HEK293 (cell line): ENCODE data around the gene ASCC1.

Experiments
- BCL11A ChIP-seq: fragments of 450-650 bp; formaldehyde crosslinking; IDR thresholded peaks from 2 replicates; pipeline ENCODE4 v1.5.1; 2016; ENCODE audit warnings: low read depth, missing biosample characterization, missing genetic modification characterization
- WT1 ChIP-seq: fragments of 450-650 bp; formaldehyde crosslinking; IDR thresholded peaks from 2 replicates; pipeline ENCODE4 v1.5.1; 2016; ENCODE audit warnings: missing biosample characterization, missing genetic modification characterization
- ZBTB1 ChIP-seq: fragments of 450-650 bp; formaldehyde crosslinking; IDR thresholded peaks from 2 replicates; pipeline ENCODE4 v1.5.1; 2016; ENCODE audit warnings: missing biosample characterization, missing genetic modification characterization
- ZNF10 ChIP-seq: fragments of 450-650 bp; formaldehyde crosslinking; IDR thresholded peaks from 2 replicates; pipeline ENCODE4 v1.5.1; 2017; ENCODE audit warnings: missing biosample characterization, missing genetic modification characterization
- ZNF211 ChIP-seq: fragments of 450-650 bp; formaldehyde crosslinking; IDR thresholded peaks from 2 replicates; pipeline ENCODE4 v1.5.1; 2016; ENCODE audit warnings: low read depth, missing biosample characterization, missing genetic modification characterization
- ZNF23 ChIP-seq: fragments of 450-650 bp; formaldehyde crosslinking; IDR thresholded peaks from 2 replicates; pipeline ENCODE4 v1.5.1; 2016; ENCODE audit warnings: missing biosample characterization, missing genetic modification characterization, borderline replicate concordance
- ZNF239 ChIP-seq: fragments of 450-650 bp; formaldehyde crosslinking; IDR thresholded peaks from 2 replicates; pipeline ENCODE4 v1.5.1; 2016; ENCODE audit warnings: missing biosample characterization, missing genetic modification characterization
- ZNF366 ChIP-seq: fragments of 450-650 bp; formaldehyde crosslinking; conservative IDR thresholded peaks from 2 replicates; pipeline ENCODE4 v1.5.1; 2016; ENCODE audit warnings: missing biosample characterization, missing genetic modification characterization
- ZNF391 ChIP-seq: fragments of 450-650 bp; formaldehyde crosslinking; IDR thresholded peaks from 2 replicates; pipeline ENCODE4 v1.5.1; 2016; ENCODE audit warnings: low read depth, missing biosample characterization, missing genetic modification characterization, borderline replicate concordance
- ZNF426 ChIP-seq: fragments of 450-650 bp; formaldehyde crosslinking; IDR thresholded peaks from 2 replicates; pipeline ENCODE4 v1.5.1; 2017; ENCODE audit warnings: missing biosample characterization, missing genetic modification characterization, mild to moderate bottlenecking, inconsistent platforms, moderate library complexity
- ZNF501 ChIP-seq: fragments of 450-650 bp; formaldehyde crosslinking; IDR thresholded peaks from 2 replicates; pipeline ENCODE4 v1.5.1; 2016; ENCODE audit warnings: missing biosample characterization, missing genetic modification characterization
- ZNF530 ChIP-seq: fragments of 450-650 bp; formaldehyde crosslinking; IDR thresholded peaks from 2 replicates; pipeline ENCODE4 v1.5.1; 2016; ENCODE audit warnings: low read depth, missing biosample characterization, missing genetic modification characterization
- ZNF555 ChIP-seq: fragments of 450-650 bp; formaldehyde crosslinking; conservative IDR thresholded peaks from 2 replicates; pipeline ENCODE4 v1.5.1; 2017; ENCODE audit warnings: missing biosample characterization, mild to moderate bottlenecking, missing genetic modification characterization, inconsistent platforms
- ZNF837 ChIP-seq: fragments of 450-650 bp; formaldehyde crosslinking; IDR thresholded peaks from 2 replicates; pipeline ENCODE4 v1.5.1; 2016; ENCODE audit warnings: missing biosample characterization, missing genetic modification characterization
- TF ChIP-seq, protein P1 (sequence below): fragments of 450-650 bp; formaldehyde crosslinking; IDR thresholded peaks from 2 replicates; pipeline ENCODE4 v1.5.1; 2016; ENCODE audit warnings: missing biosample characterization, missing genetic modification characterization
- TF ChIP-seq, protein P2 (sequence below): fragments of 450-650 bp; formaldehyde crosslinking; IDR thresholded peaks from 2 replicates; pipeline ENCODE4 v1.5.1; 2017; ENCODE audit warnings: missing biosample characterization, missing genetic modification characterization
- TF ChIP-seq, protein P3 (sequence below): fragments of 450-650 bp; formaldehyde crosslinking; IDR thresholded peaks from 2 replicates; pipeline ENCODE4 v1.5.1; 2016; ENCODE audit warnings: missing biosample characterization, missing genetic modification characterization
- TF ChIP-seq, protein P4 (sequence below): fragments of 450-650 bp; formaldehyde crosslinking; IDR thresholded peaks from 2 replicates; pipeline ENCODE4 v1.5.1; 2016; ENCODE audit warnings: missing biosample characterization, missing genetic modification characterization, borderline replicate concordance
- TF ChIP-seq, protein P5 (sequence below): fragments of 450-650 bp; formaldehyde crosslinking; IDR thresholded peaks from 2 replicates; pipeline ENCODE4 v1.5.1; 2016; ENCODE audit warnings: missing biosample characterization, missing genetic modification characterization
- TF ChIP-seq, protein P6 (sequence below): fragments of 450-650 bp; formaldehyde crosslinking; conservative IDR thresholded peaks from 2 replicates; pipeline ENCODE4 v1.5.1; 2016; ENCODE audit warnings: low read depth, missing biosample characterization, missing genetic modification characterization

The ASCC1 gene

DNA sequence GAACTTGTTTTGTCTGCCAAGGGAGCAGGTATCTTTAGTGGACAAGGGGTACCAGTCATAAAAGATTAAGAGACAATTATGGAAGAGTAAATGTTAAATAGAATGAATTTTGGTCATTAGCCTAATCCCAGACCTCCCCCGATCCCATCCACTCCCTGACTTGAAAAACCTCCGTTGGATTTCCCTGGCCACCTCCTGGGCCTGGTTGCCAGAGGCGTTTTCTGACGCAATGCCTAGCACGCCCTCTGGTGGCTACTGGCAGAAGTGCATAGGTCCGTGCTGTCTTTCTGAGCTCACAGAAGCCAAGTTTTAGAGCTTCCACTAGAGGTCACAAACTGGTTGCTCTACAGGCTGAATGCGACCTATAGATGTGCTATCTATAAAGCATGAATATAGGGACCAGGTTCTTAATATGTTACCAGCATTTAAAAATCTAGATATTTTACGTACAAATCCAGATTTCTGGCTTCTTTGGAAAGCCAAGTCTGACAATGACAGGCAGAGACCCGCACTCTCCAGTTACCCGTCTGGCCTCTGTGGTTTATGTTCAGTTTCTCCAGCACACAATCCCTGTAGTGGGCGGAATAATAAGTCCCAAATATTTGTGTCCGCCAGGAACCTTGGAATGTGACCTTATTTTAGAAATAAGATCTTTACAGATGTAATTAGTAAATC is 167.5 kb downstream of the ASCC1 start (continued):
- TF ChIP-seq ZNF837 (tag by site-specific recombination) (no peak), ZNF530 (tag by site-specific recombination) (no peak), ZNF211 (tag by site-specific recombination) (no peak), BCL11A (tag by site-specific recombination) (no peak), ZNF426 (no peak), WT1 (no peak; the same call in 1 of the 2 replicates), ZNF501 (tag by site-specific recombination) (peak; percentile 43; the same call in 1 of the 2 replicates), ZBTB1 (tag by site-specific recombination) (no peak), ZNF10 (tag by site-specific recombination) (no peak), ZNF391 (tag by site-specific recombination) (no peak), ZNF23 (tag by site-specific recombination) (no peak), ZNF366 (peak; percentile 36; the same call in 1 of the 2 replicates), ZNF239 (tag by site-specific recombination) (no peak), ZNF555 (tag by site-specific recombination) (no peak)
- TF ChIP-seq, protein P1, sequence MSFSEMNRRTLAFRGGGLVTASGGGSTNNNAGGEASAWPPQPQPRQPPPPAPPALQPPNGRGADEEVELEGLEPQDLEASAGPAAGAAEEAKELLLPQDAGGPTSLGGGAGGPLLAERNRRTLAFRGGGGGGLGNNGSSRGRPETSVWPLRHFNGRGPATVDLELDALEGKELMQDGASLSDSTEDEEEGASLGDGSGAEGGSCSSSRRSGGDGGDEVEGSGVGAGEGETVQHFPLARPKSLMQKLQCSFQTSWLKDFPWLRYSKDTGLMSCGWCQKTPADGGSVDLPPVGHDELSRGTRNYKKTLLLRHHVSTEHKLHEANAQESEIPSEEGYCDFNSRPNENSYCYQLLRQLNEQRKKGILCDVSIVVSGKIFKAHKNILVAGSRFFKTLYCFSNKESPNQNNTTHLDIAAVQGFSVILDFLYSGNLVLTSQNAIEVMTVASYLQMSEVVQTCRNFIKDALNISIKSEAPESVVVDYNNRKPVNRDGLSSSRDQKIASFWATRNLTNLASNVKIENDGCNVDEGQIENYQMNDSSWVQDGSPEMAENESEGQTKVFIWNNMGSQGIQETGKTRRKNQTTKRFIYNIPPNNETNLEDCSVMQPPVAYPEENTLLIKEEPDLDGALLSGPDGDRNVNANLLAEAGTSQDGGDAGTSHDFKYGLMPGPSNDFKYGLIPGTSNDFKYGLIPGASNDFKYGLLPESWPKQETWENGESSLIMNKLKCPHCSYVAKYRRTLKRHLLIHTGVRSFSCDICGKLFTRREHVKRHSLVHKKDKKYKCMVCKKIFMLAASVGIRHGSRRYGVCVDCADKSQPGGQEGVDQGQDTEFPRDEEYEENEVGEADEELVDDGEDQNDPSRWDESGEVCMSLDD (tag by site-specific recombination), result no peak
- TF ChIP-seq, protein P2, sequence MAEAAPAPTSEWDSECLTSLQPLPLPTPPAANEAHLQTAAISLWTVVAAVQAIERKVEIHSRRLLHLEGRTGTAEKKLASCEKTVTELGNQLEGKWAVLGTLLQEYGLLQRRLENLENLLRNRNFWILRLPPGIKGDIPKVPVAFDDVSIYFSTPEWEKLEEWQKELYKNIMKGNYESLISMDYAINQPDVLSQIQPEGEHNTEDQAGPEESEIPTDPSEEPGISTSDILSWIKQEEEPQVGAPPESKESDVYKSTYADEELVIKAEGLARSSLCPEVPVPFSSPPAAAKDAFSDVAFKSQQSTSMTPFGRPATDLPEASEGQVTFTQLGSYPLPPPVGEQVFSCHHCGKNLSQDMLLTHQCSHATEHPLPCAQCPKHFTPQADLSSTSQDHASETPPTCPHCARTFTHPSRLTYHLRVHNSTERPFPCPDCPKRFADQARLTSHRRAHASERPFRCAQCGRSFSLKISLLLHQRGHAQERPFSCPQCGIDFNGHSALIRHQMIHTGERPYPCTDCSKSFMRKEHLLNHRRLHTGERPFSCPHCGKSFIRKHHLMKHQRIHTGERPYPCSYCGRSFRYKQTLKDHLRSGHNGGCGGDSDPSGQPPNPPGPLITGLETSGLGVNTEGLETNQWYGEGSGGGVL (tag by site-specific recombination), result no peak
- TF ChIP-seq, protein P3, sequence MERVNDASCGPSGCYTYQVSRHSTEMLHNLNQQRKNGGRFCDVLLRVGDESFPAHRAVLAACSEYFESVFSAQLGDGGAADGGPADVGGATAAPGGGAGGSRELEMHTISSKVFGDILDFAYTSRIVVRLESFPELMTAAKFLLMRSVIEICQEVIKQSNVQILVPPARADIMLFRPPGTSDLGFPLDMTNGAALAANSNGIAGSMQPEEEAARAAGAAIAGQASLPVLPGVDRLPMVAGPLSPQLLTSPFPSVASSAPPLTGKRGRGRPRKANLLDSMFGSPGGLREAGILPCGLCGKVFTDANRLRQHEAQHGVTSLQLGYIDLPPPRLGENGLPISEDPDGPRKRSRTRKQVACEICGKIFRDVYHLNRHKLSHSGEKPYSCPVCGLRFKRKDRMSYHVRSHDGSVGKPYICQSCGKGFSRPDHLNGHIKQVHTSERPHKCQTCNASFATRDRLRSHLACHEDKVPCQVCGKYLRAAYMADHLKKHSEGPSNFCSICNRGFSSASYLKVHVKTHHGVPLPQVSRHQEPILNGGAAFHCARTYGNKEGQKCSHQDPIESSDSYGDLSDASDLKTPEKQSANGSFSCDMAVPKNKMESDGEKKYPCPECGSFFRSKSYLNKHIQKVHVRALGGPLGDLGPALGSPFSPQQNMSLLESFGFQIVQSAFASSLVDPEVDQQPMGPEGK (tag by site-specific recombination), result no peak
- TF ChIP-seq, protein P4, sequence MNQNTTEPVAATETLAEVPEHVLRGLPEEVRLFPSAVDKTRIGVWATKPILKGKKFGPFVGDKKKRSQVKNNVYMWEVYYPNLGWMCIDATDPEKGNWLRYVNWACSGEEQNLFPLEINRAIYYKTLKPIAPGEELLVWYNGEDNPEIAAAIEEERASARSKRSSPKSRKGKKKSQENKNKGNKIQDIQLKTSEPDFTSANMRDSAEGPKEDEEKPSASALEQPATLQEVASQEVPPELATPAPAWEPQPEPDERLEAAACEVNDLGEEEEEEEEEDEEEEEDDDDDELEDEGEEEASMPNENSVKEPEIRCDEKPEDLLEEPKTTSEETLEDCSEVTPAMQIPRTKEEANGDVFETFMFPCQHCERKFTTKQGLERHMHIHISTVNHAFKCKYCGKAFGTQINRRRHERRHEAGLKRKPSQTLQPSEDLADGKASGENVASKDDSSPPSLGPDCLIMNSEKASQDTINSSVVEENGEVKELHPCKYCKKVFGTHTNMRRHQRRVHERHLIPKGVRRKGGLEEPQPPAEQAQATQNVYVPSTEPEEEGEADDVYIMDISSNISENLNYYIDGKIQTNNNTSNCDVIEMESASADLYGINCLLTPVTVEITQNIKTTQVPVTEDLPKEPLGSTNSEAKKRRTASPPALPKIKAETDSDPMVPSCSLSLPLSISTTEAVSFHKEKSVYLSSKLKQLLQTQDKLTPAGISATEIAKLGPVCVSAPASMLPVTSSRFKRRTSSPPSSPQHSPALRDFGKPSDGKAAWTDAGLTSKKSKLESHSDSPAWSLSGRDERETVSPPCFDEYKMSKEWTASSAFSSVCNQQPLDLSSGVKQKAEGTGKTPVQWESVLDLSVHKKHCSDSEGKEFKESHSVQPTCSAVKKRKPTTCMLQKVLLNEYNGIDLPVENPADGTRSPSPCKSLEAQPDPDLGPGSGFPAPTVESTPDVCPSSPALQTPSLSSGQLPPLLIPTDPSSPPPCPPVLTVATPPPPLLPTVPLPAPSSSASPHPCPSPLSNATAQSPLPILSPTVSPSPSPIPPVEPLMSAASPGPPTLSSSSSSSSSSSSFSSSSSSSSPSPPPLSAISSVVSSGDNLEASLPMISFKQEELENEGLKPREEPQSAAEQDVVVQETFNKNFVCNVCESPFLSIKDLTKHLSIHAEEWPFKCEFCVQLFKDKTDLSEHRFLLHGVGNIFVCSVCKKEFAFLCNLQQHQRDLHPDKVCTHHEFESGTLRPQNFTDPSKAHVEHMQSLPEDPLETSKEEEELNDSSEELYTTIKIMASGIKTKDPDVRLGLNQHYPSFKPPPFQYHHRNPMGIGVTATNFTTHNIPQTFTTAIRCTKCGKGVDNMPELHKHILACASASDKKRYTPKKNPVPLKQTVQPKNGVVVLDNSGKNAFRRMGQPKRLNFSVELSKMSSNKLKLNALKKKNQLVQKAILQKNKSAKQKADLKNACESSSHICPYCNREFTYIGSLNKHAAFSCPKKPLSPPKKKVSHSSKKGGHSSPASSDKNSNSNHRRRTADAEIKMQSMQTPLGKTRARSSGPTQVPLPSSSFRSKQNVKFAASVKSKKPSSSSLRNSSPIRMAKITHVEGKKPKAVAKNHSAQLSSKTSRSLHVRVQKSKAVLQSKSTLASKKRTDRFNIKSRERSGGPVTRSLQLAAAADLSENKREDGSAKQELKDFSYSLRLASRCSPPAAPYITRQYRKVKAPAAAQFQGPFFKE (tag by site-specific recombination), result no peak
- TF ChIP-seq, protein P5, sequence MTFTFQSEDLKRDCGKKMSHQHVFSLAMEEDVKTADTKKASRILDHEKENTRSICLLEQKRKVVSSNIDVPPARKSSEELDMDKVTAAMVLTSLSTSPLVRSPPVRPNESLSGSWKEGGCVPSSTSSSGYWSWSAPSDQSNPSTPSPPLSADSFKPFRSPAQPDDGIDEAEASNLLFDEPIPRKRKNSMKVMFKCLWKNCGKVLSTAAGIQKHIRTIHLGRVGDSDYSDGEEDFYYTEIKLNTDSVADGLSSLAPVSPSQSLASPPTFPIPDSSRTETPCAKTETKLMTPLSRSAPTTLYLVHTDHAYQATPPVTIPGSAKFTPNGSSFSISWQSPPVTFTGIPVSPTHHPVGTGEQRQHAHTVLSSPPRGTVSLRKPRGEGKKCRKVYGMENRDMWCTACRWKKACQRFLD (tag by site-specific recombination), result no peak
- TF ChIP-seq, protein P6, sequence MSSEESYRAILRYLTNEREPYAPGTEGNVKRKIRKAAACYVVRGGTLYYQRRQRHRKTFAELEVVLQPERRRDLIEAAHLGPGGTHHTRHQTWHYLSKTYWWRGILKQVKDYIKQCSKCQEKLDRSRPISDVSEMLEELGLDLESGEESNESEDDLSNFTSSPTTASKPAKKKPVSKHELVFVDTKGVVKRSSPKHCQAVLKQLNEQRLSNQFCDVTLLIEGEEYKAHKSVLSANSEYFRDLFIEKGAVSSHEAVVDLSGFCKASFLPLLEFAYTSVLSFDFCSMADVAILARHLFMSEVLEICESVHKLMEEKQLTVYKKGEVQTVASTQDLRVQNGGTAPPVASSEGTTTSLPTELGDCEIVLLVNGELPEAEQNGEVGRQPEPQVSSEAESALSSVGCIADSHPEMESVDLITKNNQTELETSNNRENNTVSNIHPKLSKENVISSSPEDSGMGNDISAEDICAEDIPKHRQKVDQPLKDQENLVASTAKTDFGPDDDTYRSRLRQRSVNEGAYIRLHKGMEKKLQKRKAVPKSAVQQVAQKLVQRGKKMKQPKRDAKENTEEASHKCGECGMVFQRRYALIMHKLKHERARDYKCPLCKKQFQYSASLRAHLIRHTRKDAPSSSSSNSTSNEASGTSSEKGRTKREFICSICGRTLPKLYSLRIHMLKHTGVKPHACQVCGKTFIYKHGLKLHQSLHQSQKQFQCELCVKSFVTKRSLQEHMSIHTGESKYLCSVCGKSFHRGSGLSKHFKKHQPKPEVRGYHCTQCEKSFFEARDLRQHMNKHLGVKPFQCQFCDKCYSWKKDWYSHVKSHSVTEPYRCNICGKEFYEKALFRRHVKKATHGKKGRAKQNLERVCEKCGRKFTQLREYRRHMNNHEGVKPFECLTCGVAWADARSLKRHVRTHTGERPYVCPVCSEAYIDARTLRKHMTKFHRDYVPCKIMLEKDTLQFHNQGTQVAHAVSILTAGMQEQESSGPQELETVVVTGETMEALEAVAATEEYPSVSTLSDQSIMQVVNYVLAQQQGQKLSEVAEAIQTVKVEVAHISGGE, result no peak
